ENCODE measurements around the gene GPS2. TPM values are rescaled to one million over a fixed set of nuclear protein-coding genes. Genes with fewer than 3 reads are reported as not detected.

GPS2 gene
- total RNA-seq, 1 experiment from 2014 or later, result 61.1 TPM

- H3K27ac Mint-ChIP-seq (ENCODE audit: unreplicated experiment), result no peak overlapping the region
- H3K36me3 Mint-ChIP-seq (ENCODE audit: insufficient read depth, unreplicated experiment), result peaks cover 27% of the 10 kb centered on the region
- H3K9me3 Mint-ChIP-seq (ENCODE audit: low read depth, unreplicated experiment), result no peaks in the 10 kb centered on the region
- peaks cover 12% of the 10 kb centered on the region for H3K27me3 Mint-ChIP-seq (ENCODE audit: unreplicated experiment)
- H3K4me1 Mint-ChIP-seq (ENCODE audit: low read depth, unreplicated experiment), result no peaks in the 10 kb centered on the region
- intact Hi-C loops (cut with micrococcal nuclease; ENCODE audit: unreplicated experiment), result no loop called here
- CTCF ChIA-PET, result no interaction called here
- no peak for TF ChIP-seq CTCF (IDR thresholded peaks at IDR 0.05; ENCODE audit: unreplicated experiment)
- BruUV-seq (replicated peaks), result no TSS peak
- no peak for DNase-seq
- H3K4me3 Mint-ChIP-seq (ENCODE audit: low read depth, unreplicated experiment), result no peak overlapping the region
Measured at GRCh38 chr17:7304179-7304578, 11.0 kb downstream of the GPS2 start.

- TF ChIP-seq CTCF (IDR thresholded peaks at IDR 0.05; ENCODE audit: unreplicated experiment), result peak; percentile 73
- DNase-seq, result peak; percentile 86
- H3K4me1 Mint-ChIP-seq (ENCODE audit: low read depth, unreplicated experiment), result peaks cover 15% of the 10 kb centered on the region
- BruUV-seq (replicated peaks), result no TSS peak
- peaks cover 24% of the 10 kb centered on the region for H3K27me3 Mint-ChIP-seq (ENCODE audit: unreplicated experiment)
- intact Hi-C loops (cut with micrococcal nuclease; ENCODE audit: unreplicated experiment), result no loop called here
- no peaks in the 10 kb centered on the region for H3K9me3 Mint-ChIP-seq (ENCODE audit: low read depth, unreplicated experiment)
- CTCF ChIA-PET, result interaction anchor here (0.9 to 1.4 kb wide), 6 partner anchors 16 to 75 kb away, joined by 3 to 14 read pairs (median 6); partner anchors contain the start of genes GABARAP, NEURL4 and SLC2A4
- H3K4me3 Mint-ChIP-seq (ENCODE audit: low read depth, unreplicated experiment), result peak overlapping the region; percentile 52
- H3K27ac Mint-ChIP-seq (ENCODE audit: unreplicated experiment), result no peak overlapping the region
- H3K36me3 Mint-ChIP-seq (ENCODE audit: insufficient read depth, unreplicated experiment), result peaks cover 4% of the 10 kb centered on the region
Measured at GRCh38 chr17:7296189-7296861, 18.8 kb downstream of the GPS2 start.

- Mint-ChIP-seq H3K27me3 (ENCODE audit: unreplicated experiment) (peaks cover 23% of the 10 kb centered on the region), H3K36me3 (ENCODE audit: insufficient read depth, unreplicated experiment) (peaks cover 7% of the 10 kb centered on the region), H3K4me1 (ENCODE audit: low read depth, unreplicated experiment) (peaks cover 15% of the 10 kb centered on the region), H3K27ac (ENCODE audit: unreplicated experiment) (no peak overlapping the region), H3K9me3 (ENCODE audit: low read depth, unreplicated experiment) (no peaks in the 10 kb centered on the region), H3K4me3 (ENCODE audit: low read depth, unreplicated experiment) (peak overlapping the region; percentile 52)
- intact Hi-C loops (cut with micrococcal nuclease; ENCODE audit: unreplicated experiment), result loop anchor here (2.0 kb wide), 1 partner anchor 15 kb away; the partner anchor contains the start of gene SLC2A4
- no peak for DNase-seq
- CTCF ChIA-PET, result interaction anchor here (0.9 to 1.4 kb wide), 5 partner anchors 15 to 75 kb away, joined by 3 to 14 read pairs (median 7); partner anchors contain the start of genes GABARAP, NEURL4 and SLC2A4
- BruUV-seq (replicated peaks), result no TSS peak
- TF ChIP-seq CTCF (IDR thresholded peaks at IDR 0.05; ENCODE audit: unreplicated experiment), result no peak
Measured at GRCh38 chr17:7295230-7296180, 19.7 kb downstream of the GPS2 start.

GRCh38 chr17:7294614-7295153 is 20.5 kb downstream of the GPS2 start, which contains the start of gene YBX2:
Gene YBX2 (minus strand): TSS chr17:7294639. CDS start chr17:7294500, 139 bp downstream.
- peaks cover 8% of the 10 kb centered on the region for H3K36me3 Mint-ChIP-seq (ENCODE audit: insufficient read depth, unreplicated experiment)
- peaks cover 15% of the 10 kb centered on the region for H3K27me3 Mint-ChIP-seq (ENCODE audit: unreplicated experiment)
- H3K27ac Mint-ChIP-seq (ENCODE audit: unreplicated experiment), result no peak within 1 kb of the TSS
- DNase-seq, result peak; percentile 68
- no peaks in the 10 kb centered on the region for H3K9me3 Mint-ChIP-seq (ENCODE audit: low read depth, unreplicated experiment)
- CTCF ChIA-PET, result no interaction called here
- peaks cover 15% of the 10 kb centered on the region for H3K4me1 Mint-ChIP-seq (ENCODE audit: low read depth, unreplicated experiment)
- H3K4me3 Mint-ChIP-seq (ENCODE audit: low read depth, unreplicated experiment), result peak within 1 kb of the TSS; percentile 46
- intact Hi-C loops (cut with micrococcal nuclease; ENCODE audit: unreplicated experiment), result loop anchor here (2.0 kb wide), 1 partner anchor 14 kb away; the partner anchor contains the start of gene SLC2A4
- BruUV-seq (replicated peaks), result no TSS peak
- TF ChIP-seq CTCF (IDR thresholded peaks at IDR 0.05; ENCODE audit: unreplicated experiment), result no peak

Measured in Calu3 (cell line).